ENCODE results near the gene ARG2. TPM values are rescaled to one million over a fixed set of nuclear protein-coding genes. Genes with fewer than 3 reads are reported as not detected.

The ARG2 gene
- total RNA-seq, 3 donors from 2014 or later = 2.9 to 5.2 (median 4.4) TPM

- Histone ChIP-seq H3K36me3 (no peaks in the 10 kb centered on the region), H3K9me3 (no peaks in the 10 kb centered on the region), H3K27me3 (no peaks in the 10 kb centered on the region), H3K27ac (no peak overlapping the region), H3K4me1 (no peaks in the 10 kb centered on the region), H3K4me3 (no peak overlapping the region)
- intact Hi-C loops (cut with DNase I; ENCODE audit: low total_unique reads) = no loop called here
- TF ChIP-seq POLR2AphosphoS5 (IDR thresholded peaks at IDR 0.05) (no peak), CTCF (IDR thresholded peaks at IDR 0.05) (no peak), POLR2A (IDR thresholded peaks at IDR 0.05) (no peak)
- no peak for DNase-seq (ENCODE audit: low spot score in 2 of 2)
These were observed 25.7 kb downstream of the ARG2 start for GRCh38 chr14:67645414-67645813.

- Histone ChIP-seq H3K27ac (no peak overlapping the region), H3K9me3 (no peaks in the 10 kb centered on the region), H3K4me3 (no peak overlapping the region), H3K27me3 (no peaks in the 10 kb centered on the region), H3K4me1 (no peaks in the 10 kb centered on the region), H3K36me3 (no peaks in the 10 kb centered on the region)
- TF ChIP-seq POLR2AphosphoS5 (IDR thresholded peaks at IDR 0.05) (no peak), CTCF (IDR thresholded peaks at IDR 0.05) (no peak), POLR2A (IDR thresholded peaks at IDR 0.05) (no peak)
- intact Hi-C loops (cut with DNase I; ENCODE audit: low total_unique reads) = no loop called here
- DNase-seq (ENCODE audit: low spot score in 2 of 2) = no peak
These were observed 26.4 kb downstream of the ARG2 start for GRCh38 chr14:67646131-67646530.

GRCh38 chr14:67650151-67650550 is 30.4 kb downstream of the ARG2 start:
- intact Hi-C loops (cut with DNase I; ENCODE audit: low total_unique reads) = no loop called here
- no peak overlapping the region for H3K4me3 ChIP-seq
- no peaks in the 10 kb centered on the region for H3K36me3 ChIP-seq
- H3K27ac ChIP-seq = no peak overlapping the region
- TF ChIP-seq POLR2A (IDR thresholded peaks at IDR 0.05) (no peak), CTCF (IDR thresholded peaks at IDR 0.05) (no peak), POLR2AphosphoS5 (IDR thresholded peaks at IDR 0.05) (no peak)
- no peaks in the 10 kb centered on the region for H3K9me3 ChIP-seq
- no peaks in the 10 kb centered on the region for H3K27me3 ChIP-seq
- H3K4me1 ChIP-seq = no peaks in the 10 kb centered on the region
- DNase-seq (ENCODE audit: low spot score in 2 of 2) = no peak

GRCh38 chr14:67650694-67651093 is 31.0 kb downstream of the ARG2 start:
- no peaks in the 10 kb centered on the region for H3K4me1 ChIP-seq
- no peak overlapping the region for H3K27ac ChIP-seq
- intact Hi-C loops (cut with DNase I; ENCODE audit: low total_unique reads) = no loop called here
- H3K36me3 ChIP-seq = no peaks in the 10 kb centered on the region
- H3K27me3 ChIP-seq = no peaks in the 10 kb centered on the region
- H3K9me3 ChIP-seq = no peaks in the 10 kb centered on the region
- DNase-seq (ENCODE audit: low spot score in 2 of 2) = no peak
- TF ChIP-seq CTCF (IDR thresholded peaks at IDR 0.05) = no peak
- TF ChIP-seq POLR2AphosphoS5 (IDR thresholded peaks at IDR 0.05) = no peak
- no peak for TF ChIP-seq POLR2A (IDR thresholded peaks at IDR 0.05)
- no peak overlapping the region for H3K4me3 ChIP-seq

- H3K27ac ChIP-seq = no peak overlapping the region
- TF ChIP-seq POLR2AphosphoS5 (IDR thresholded peaks at IDR 0.05) = no peak
- TF ChIP-seq POLR2A (IDR thresholded peaks at IDR 0.05) = no peak
- TF ChIP-seq CTCF (IDR thresholded peaks at IDR 0.05) = no peak
- DNase-seq (ENCODE audit: low spot score in 2 of 2) = no peak
- no peaks in the 10 kb centered on the region for H3K4me1 ChIP-seq
- H3K9me3 ChIP-seq = no peaks in the 10 kb centered on the region
- intact Hi-C loops (cut with DNase I; ENCODE audit: low total_unique reads) = no loop called here
- H3K36me3 ChIP-seq = no peaks in the 10 kb centered on the region
- no peaks in the 10 kb centered on the region for H3K27me3 ChIP-seq
- no peak overlapping the region for H3K4me3 ChIP-seq
These were observed 32.5 kb downstream of the ARG2 start for GRCh38 chr14:67652189-67652588.
